Smooth muscle cell (in vitro differentiated cells): ENCODE results near the gene NTN4. TPM values are rescaled to one million over a fixed set of nuclear protein-coding genes. Genes with fewer than 3 reads are reported as not detected.

Source experiments
- DNase-seq: peaks from one replicate; lab custom pipeline; 2025; ENCODE audit not compliant: unreplicated experiment; lab: John Stamatoyannopoulos, UW
- H2AFZ ChIP-seq: fragments of 200-600 bp; sonication (generic); 2 replicates; pipeline ENCODE4 v1.6.0; 2016; ENCODE audit warnings: antibody characterized with exemption, low read depth, mild to moderate bottlenecking
- H3F3A ChIP-seq: fragments of 200-600 bp; sonication (generic); 2 replicates; pipeline ENCODE4 v1.6.0; 2017; ENCODE audit warnings: antibody characterized with exemption, low read depth
- H3K27ac ChIP-seq: fragments of 200-600 bp; sonication (generic); 2 replicates; pipeline ENCODE4 v1.5.1; 2016; ENCODE audit warnings: low read depth, mild to moderate bottlenecking
- H3K27me3 ChIP-seq: fragments of 200-600 bp; sonication (generic); 2 replicates; pipeline ENCODE4 v1.6.1; 2016; ENCODE audit warnings: low read depth, mild to moderate bottlenecking
- H3K36me3 ChIP-seq: fragments of 200-600 bp; sonication (generic); 2 replicates; pipeline ENCODE4 v1.5.1; 2016; ENCODE audit warnings: low read depth
- H3K4me1 ChIP-seq: fragments of 200-600 bp; sonication (generic); 2 replicates; pipeline ENCODE4 v1.5.1; 2016; ENCODE audit warnings: low read depth
- H3K4me2 ChIP-seq: fragments of 200-600 bp; sonication (generic); 2 replicates; pipeline ENCODE4 v1.6.0; 2016; ENCODE audit warnings: mild to moderate bottlenecking
- H3K4me3 ChIP-seq: fragments of 200-600 bp; sonication (generic); 2 replicates; pipeline ENCODE4 v1.5.1; 2016; ENCODE audit warnings: mild to moderate bottlenecking
- H3K79me2 ChIP-seq: fragments of 200-600 bp; sonication (generic); 2 replicates; pipeline ENCODE4 v1.6.0; 2016; ENCODE audit warnings: low read depth, mild to moderate bottlenecking
- H3K9ac ChIP-seq: fragments of 200-600 bp; sonication (generic); 2 replicates; pipeline ENCODE4 v1.6.0; 2016; ENCODE audit warnings: low read depth
- H3K9me3 ChIP-seq: fragments of 200-600 bp; sonication (generic); replicated peaks from 2 replicates; pipeline ENCODE4 v1.5.1; 2016; ENCODE audit warnings: low read depth
- H4K20me1 ChIP-seq: fragments of 200-600 bp; sonication (generic); 2 replicates; pipeline ENCODE4 v1.6.0; 2016; ENCODE audit warnings: low read depth
- WGBS: methylation state at CpG from one replicate; pipeline ENCODE4 v1.1.7; 2016; ENCODE audit warnings: low lambda C conversion rate; 5-methylcytosine and 5-hydroxymethylcytosine counted together
- polyA plus RNA-seq: library from polyadenylated mRNA; unstranded; fragments of >200 nt; fragmentation: Nextera tagmentation; extraction: Ambion mirVana; gene quantifications from 2 replicates; pipeline ENCODE4 v1.2.1, GENCODE V29; 2016
- total RNA-seq: library from RNA; depleted of rRNA; stranded (reverse); fragments of >200 nt; gene quantifications from 2 replicates; pipeline ENCODE4 v1.2.3, GENCODE V29; 2014
- TF ChIP-seq, protein P1 (sequence below): fragments of 200-600 bp; sonication (generic); IDR thresholded peaks from 2 replicates; pipeline ENCODE4 v1.5.1; 2017; ENCODE audit warnings: borderline replicate concordance, mild to moderate bottlenecking, antibody characterized with exemption; ENCODE audit not compliant: insufficient read depth, poor library complexity, severe bottlenecking

The NTN4 gene
- total and polyA plus RNA-seq, 2 experiments from 2014 or later: 0.94 TPM; not detected in 1

DNA sequence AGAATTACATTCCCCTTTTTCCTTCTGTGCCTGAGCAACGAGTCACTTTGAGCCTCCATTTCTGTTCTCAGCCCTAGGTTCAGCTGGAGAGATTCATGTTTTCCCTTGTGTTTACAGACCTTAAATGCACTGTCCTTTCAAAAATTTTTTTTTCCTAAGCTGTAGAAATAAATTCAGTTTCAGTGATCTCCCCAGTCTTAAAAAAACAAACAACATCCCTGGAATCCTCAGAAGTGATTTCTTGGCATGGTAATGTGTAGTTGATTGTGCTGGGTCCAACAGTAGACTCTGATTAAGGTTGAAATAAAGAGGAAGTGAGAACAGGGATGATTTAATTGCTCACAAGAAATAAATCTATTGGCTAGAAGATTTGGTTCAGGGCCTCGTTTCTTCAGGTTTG, 89.3 kb downstream of the NTN4 start:
- H3K4me2 ChIP-seq: no peak overlapping the region
- H3F3A ChIP-seq: no peaks in the 10 kb centered on the region
- H3K79me2 ChIP-seq: no peaks in the 10 kb centered on the region
- no peaks in the 10 kb centered on the region for H3K36me3 ChIP-seq
- 82% methylated on average over 2 of the region's 2 CpGs for WGBS
- no peaks in the 10 kb centered on the region for H4K20me1 ChIP-seq
- TF ChIP-seq, protein P1, sequence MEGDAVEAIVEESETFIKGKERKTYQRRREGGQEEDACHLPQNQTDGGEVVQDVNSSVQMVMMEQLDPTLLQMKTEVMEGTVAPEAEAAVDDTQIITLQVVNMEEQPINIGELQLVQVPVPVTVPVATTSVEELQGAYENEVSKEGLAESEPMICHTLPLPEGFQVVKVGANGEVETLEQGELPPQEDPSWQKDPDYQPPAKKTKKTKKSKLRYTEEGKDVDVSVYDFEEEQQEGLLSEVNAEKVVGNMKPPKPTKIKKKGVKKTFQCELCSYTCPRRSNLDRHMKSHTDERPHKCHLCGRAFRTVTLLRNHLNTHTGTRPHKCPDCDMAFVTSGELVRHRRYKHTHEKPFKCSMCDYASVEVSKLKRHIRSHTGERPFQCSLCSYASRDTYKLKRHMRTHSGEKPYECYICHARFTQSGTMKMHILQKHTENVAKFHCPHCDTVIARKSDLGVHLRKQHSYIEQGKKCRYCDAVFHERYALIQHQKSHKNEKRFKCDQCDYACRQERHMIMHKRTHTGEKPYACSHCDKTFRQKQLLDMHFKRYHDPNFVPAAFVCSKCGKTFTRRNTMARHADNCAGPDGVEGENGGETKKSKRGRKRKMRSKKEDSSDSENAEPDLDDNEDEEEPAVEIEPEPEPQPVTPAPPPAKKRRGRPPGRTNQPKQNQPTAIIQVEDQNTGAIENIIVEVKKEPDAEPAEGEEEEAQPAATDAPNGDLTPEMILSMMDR: no peak
- H3K27me3 ChIP-seq: peaks cover 18% of the 10 kb centered on the region
- no peak for DNase-seq
- no peaks in the 10 kb centered on the region for H3K4me1 ChIP-seq
- no peaks in the 10 kb centered on the region for H3K9me3 ChIP-seq
- H3K9ac ChIP-seq: no peak overlapping the region
- no peak overlapping the region for H3K27ac ChIP-seq
- H3K4me3 ChIP-seq: no peak overlapping the region
- no peak overlapping the region for H2AFZ ChIP-seq

- peak overlapping the region; percentile 7 for H3K4me2 ChIP-seq
- H3K9ac ChIP-seq: no peak overlapping the region
- no peak overlapping the region for H2AFZ ChIP-seq
- H3K9me3 ChIP-seq: no peaks in the 10 kb centered on the region
- H3K27ac ChIP-seq: peak overlapping the region; percentile 64
- no peak overlapping the region for H3K4me3 ChIP-seq
- no peak for DNase-seq
- no peaks in the 10 kb centered on the region for H3K36me3 ChIP-seq
- TF ChIP-seq, protein P1: no peak
- no peaks in the 10 kb centered on the region for H3K4me1 ChIP-seq
- 27% methylated on average over 7 of the region's 7 CpGs for WGBS
- H3K79me2 ChIP-seq: no peaks in the 10 kb centered on the region
- H4K20me1 ChIP-seq: no peaks in the 10 kb centered on the region
- no peaks in the 10 kb centered on the region for H3F3A ChIP-seq
- peaks cover 10% of the 10 kb centered on the region for H3K27me3 ChIP-seq
Measured at GRCh38 chr12:95700316-95700785, 90.2 kb downstream of the NTN4 start.

- Histone ChIP-seq H3K9me3 (no peaks in the 10 kb centered on the region), H3K27ac (no peak overlapping the region), H3F3A (no peaks in the 10 kb centered on the region), H3K27me3 (peaks cover 2% of the 10 kb centered on the region), H3K4me1 (no peaks in the 10 kb centered on the region), H3K4me2 (no peak overlapping the region), H3K9ac (no peak overlapping the region), H2AFZ (no peak overlapping the region), H3K36me3 (no peaks in the 10 kb centered on the region), H4K20me1 (no peaks in the 10 kb centered on the region), H3K4me3 (no peak overlapping the region), H3K79me2 (no peaks in the 10 kb centered on the region)
- TF ChIP-seq, protein P1: no peak
- DNase-seq: no peak
Measured at GRCh38 chr12:95699579-95699978, 91.0 kb downstream of the NTN4 start.

- no peak overlapping the region for H3K9ac ChIP-seq
- H3K4me1 ChIP-seq: no peaks in the 10 kb centered on the region
- no peak overlapping the region for H3K27ac ChIP-seq
- no peak overlapping the region for H3K4me2 ChIP-seq
- H3K79me2 ChIP-seq: no peaks in the 10 kb centered on the region
- no peaks in the 10 kb centered on the region for H3K36me3 ChIP-seq
- 70% methylated on average over 9 of the region's 9 CpGs for WGBS
- no peak for DNase-seq
- no peaks in the 10 kb centered on the region for H3F3A ChIP-seq
- TF ChIP-seq, protein P1: no peak
- H3K27me3 ChIP-seq: no peaks in the 10 kb centered on the region
- no peaks in the 10 kb centered on the region for H3K9me3 ChIP-seq
- no peak overlapping the region for H2AFZ ChIP-seq
- H3K4me3 ChIP-seq: no peak overlapping the region
- H4K20me1 ChIP-seq: no peaks in the 10 kb centered on the region
Measured at GRCh38 chr12:95694136-95694535, 96.4 kb downstream of the NTN4 start.
